Astrocyte (in vitro differentiated cells and primary cell): ENCODE measurements around the gene SLC4A3. TPM values are rescaled to one million over a fixed set of nuclear protein-coding genes. Genes with fewer than 3 reads are reported as not detected.

Experiments
- DNase-seq: peaks from one replicate; pipeline ENCODE4 v3.0.0-alpha.2; 2010; ENCODE audit warnings: low read depth
- FAIRE-seq: peaks from 2 replicates; lab custom pipeline; 2011; peaks lifted over from hg19 to GRCh38; lab: Jason Lieb, UNC
- H2AFZ ChIP-seq: 2 replicates; pipeline ENCODE4 v1.6.0; 2012; ENCODE audit warnings: low read depth, low read length, inconsistent platforms
- H3K27ac ChIP-seq: 2 replicates; pipeline ENCODE4 v1.5.1; 2011; ENCODE audit warnings: low read depth, low read length, inconsistent platforms
- H3K27me3 ChIP-seq: 2 replicates; pipeline ENCODE4 v1.6.0; 2011; ENCODE audit warnings: low read length, inconsistent platforms; ENCODE audit not compliant: insufficient read depth
- H3K36me3 ChIP-seq: 2 replicates; pipeline ENCODE4 v1.5.1; 2011; ENCODE audit warnings: low read length, inconsistent platforms; ENCODE audit not compliant: insufficient read depth
- H3K4me1 ChIP-seq: 2 replicates; pipeline ENCODE4 v1.5.1; 2011; ENCODE audit warnings: low read length, inconsistent platforms; ENCODE audit not compliant: insufficient read depth
- H3K4me2 ChIP-seq: 2 replicates; pipeline ENCODE4 v1.6.0; 2012; ENCODE audit warnings: low read length, inconsistent platforms
- H3K4me3 ChIP-seq: 2 replicates; pipeline ENCODE4 v1.5.1; 2011; ENCODE audit warnings: low read depth, mild to moderate bottlenecking, low read length, inconsistent platforms; ENCODE audit not compliant: insufficient read depth
- H3K79me2 ChIP-seq: 2 replicates; pipeline ENCODE4 v1.6.0; 2012; ENCODE audit warnings: mild to moderate bottlenecking, low read length, inconsistent platforms; ENCODE audit not compliant: insufficient read depth
- H3K9ac ChIP-seq: 2 replicates; pipeline ENCODE4 v1.6.0; 2012; ENCODE audit warnings: mild to moderate bottlenecking, low read length, inconsistent platforms
- H3K9me3 ChIP-seq: 2 replicates; pipeline ENCODE4 v1.5.1; 2012; ENCODE audit warnings: low read depth, mild to moderate bottlenecking, low read length, inconsistent platforms; ENCODE audit not compliant: insufficient read depth
- H4K20me1 ChIP-seq: 2 replicates; pipeline ENCODE4 v1.6.0; 2012; ENCODE audit warnings: low read length, inconsistent platforms; ENCODE audit not compliant: insufficient read depth
- H3K27ac Mint-ChIP-seq: one replicate; pipeline ENCODE4 v1.8.0; 2021; ENCODE audit warnings: mild to moderate bottlenecking, mixed read lengths; ENCODE audit not compliant: unreplicated experiment
- H3K27me3 Mint-ChIP-seq: one replicate; pipeline ENCODE4 v1.8.0; 2021; ENCODE audit warnings: low read depth, mixed read lengths; ENCODE audit not compliant: unreplicated experiment
- H3K36me3 Mint-ChIP-seq: one replicate; pipeline ENCODE4 v1.8.0; 2021; ENCODE audit warnings: low read depth, mixed read lengths; ENCODE audit not compliant: unreplicated experiment
- H3K4me1 Mint-ChIP-seq: one replicate; pipeline ENCODE4 v1.8.0; 2021; ENCODE audit warnings: low read depth, mixed read lengths; ENCODE audit not compliant: unreplicated experiment
- H3K4me3 Mint-ChIP-seq: one replicate; pipeline ENCODE4 v1.8.0; 2021; ENCODE audit warnings: mild to moderate bottlenecking, moderate library complexity, mixed read lengths; ENCODE audit not compliant: unreplicated experiment
- H3K9me3 Mint-ChIP-seq: one replicate; pipeline ENCODE4 v1.8.0; 2021; ENCODE audit warnings: mild to moderate bottlenecking, mixed read lengths; ENCODE audit not compliant: unreplicated experiment
- CTCF ChIP-seq: IDR thresholded peaks from 2 replicates; pipeline ENCODE4 v1.5.1; 2011; ENCODE audit warnings: low read depth, mild to moderate bottlenecking, inconsistent platforms, low read length, moderate library complexity; ENCODE audit not compliant: insufficient read depth
- EZH2 ChIP-seq: IDR thresholded peaks from 2 replicates; pipeline ENCODE4 v1.6.1; 2012; ENCODE audit warnings: mild to moderate bottlenecking, low read length, inconsistent platforms; ENCODE audit not compliant: insufficient read depth
- total RNA-seq: library from RNA; stranded (reverse); gene quantifications from 2 replicates; pipeline ENCODE4 v1.2.1, GENCODE V29; 2021

The SLC4A3 gene
- total RNA-seq, 1 donor from 2014 or later = 11.2 TPM

- Mint-ChIP-seq H3K9me3 (peaks cover 6% of the 10 kb centered on the region), H3K36me3 (no peaks in the 10 kb centered on the region), H3K4me3 (no peak overlapping the region), H3K4me1 (peaks cover 14% of the 10 kb centered on the region), H3K27ac (no peak overlapping the region), H3K27me3 (peaks cover 6% of the 10 kb centered on the region)
- no peak overlapping the region for H3K9ac ChIP-seq
- no peak for DNase-seq
- no peak overlapping the region for H3K4me2 ChIP-seq
- H3K9me3 ChIP-seq = no peaks in the 10 kb centered on the region
- no peaks in the 10 kb centered on the region for H3K79me2 ChIP-seq
- no peak overlapping the region for H3K4me3 ChIP-seq
- H3K27ac ChIP-seq = no peak overlapping the region
- no peaks in the 10 kb centered on the region for H4K20me1 ChIP-seq
- peaks cover 9% of the 10 kb centered on the region for H3K4me1 ChIP-seq
- no peak for FAIRE-seq
- no peak overlapping the region for H2AFZ ChIP-seq
- peaks cover 3% of the 10 kb centered on the region for H3K27me3 ChIP-seq
- H3K36me3 ChIP-seq = no peaks in the 10 kb centered on the region
- no peak for TF ChIP-seq CTCF
- TF ChIP-seq EZH2 = no peak
Measured at GRCh38 chr2:219679041-219679440, 51.6 kb downstream of the SLC4A3 start.

DNA sequence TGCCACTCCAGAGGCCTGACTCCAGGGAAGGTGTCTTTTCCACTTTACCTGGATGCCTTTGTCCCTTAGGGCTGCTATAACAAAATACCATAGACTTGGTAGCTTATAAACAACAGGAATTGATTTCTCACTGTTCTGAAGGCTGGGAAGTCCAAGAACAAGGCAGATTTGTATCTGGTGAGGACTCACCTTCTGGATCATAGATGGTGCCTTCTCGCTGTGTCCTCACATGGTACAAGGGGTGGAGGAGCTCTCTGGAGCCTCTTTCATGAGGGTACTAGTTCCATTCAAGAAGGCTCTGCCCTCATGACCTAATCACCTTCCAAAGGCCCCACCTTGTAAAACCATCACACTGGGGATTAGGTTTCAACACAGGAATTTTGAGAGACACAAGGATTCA lies 52.1 kb downstream of the SLC4A3 start:
- no peak overlapping the region for H3K27ac ChIP-seq
- TF ChIP-seq EZH2 (no peak), CTCF (no peak)
- H3K36me3 ChIP-seq = no peaks in the 10 kb centered on the region
- no peak overlapping the region for H3K4me3 ChIP-seq
- H3K9ac ChIP-seq = no peak overlapping the region
- Mint-ChIP-seq H3K4me3 (no peak overlapping the region), H3K4me1 (peaks cover 14% of the 10 kb centered on the region), H3K9me3 (peaks cover 6% of the 10 kb centered on the region), H3K27me3 (peaks cover 6% of the 10 kb centered on the region), H3K27ac (no peak overlapping the region), H3K36me3 (no peaks in the 10 kb centered on the region)
- FAIRE-seq (no peak), DNase-seq (no peak)
- peaks cover 9% of the 10 kb centered on the region for H3K4me1 ChIP-seq
- H3K4me2 ChIP-seq = no peak overlapping the region
- H3K27me3 ChIP-seq = peaks cover 3% of the 10 kb centered on the region
- no peaks in the 10 kb centered on the region for H4K20me1 ChIP-seq
- H3K79me2 ChIP-seq = no peaks in the 10 kb centered on the region
- no peak overlapping the region for H2AFZ ChIP-seq
- no peaks in the 10 kb centered on the region for H3K9me3 ChIP-seq

DNA sequence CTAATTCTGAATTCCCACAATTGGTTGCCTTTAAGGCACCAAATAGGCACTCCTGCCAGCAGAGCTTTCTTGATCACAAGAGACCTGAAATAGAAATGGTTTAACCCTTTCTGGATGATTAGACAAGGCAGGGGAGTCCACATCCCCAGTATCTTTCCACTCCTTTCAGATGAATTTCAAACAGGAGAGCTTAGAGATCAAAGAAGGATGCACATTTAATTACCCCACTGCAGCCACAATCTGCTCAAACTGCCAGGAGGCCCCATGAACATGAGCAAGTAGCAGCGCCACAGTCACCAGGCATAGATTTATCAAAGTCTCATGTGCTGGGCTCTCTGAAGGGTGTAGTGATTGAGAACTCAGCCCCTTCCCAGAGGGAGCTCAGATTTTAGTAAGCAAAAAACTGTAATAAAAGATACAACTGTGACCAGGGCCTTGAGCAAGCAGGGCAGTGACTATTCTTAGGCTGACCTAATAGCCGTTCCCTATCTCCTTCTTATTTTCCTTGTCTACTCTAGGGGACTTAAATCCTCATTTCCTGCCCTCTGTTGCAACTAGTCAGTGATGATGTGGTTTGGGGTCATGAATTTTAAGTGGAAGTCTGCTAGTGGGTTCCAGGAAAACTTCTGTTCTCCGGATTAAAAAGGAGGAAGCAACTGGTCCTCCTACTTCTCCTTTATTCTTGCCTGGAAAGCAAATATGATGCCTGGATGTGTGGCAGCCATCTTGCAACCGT lies 53.7 kb downstream of the SLC4A3 start:
- H3K27ac Mint-ChIP-seq = no peak overlapping the region

More for the DNA sequence above, 53.7 kb downstream of the SLC4A3 start:
- Mint-ChIP-seq H3K9me3 (peaks cover 6% of the 10 kb centered on the region), H3K36me3 (no peaks in the 10 kb centered on the region), H3K4me1 (peaks cover 15% of the 10 kb centered on the region), H3K4me3 (no peak overlapping the region), H3K27me3 (no peaks in the 10 kb centered on the region)
- Histone ChIP-seq H3K4me1 (peaks cover 18% of the 10 kb centered on the region), H3K79me2 (no peaks in the 10 kb centered on the region), H4K20me1 (no peaks in the 10 kb centered on the region), H3K4me3 (no peak overlapping the region), H3K36me3 (no peaks in the 10 kb centered on the region), H3K9me3 (no peaks in the 10 kb centered on the region), H3K9ac (no peak overlapping the region), H2AFZ (peak overlapping the region; percentile 65), H3K4me2 (peak overlapping the region; percentile 32), H3K27ac (peak overlapping the region; percentile 48), H3K27me3 (no peaks in the 10 kb centered on the region)
- TF ChIP-seq EZH2 (no peak), CTCF (no peak)
- no peak for FAIRE-seq
- no peak for DNase-seq
